Smooth muscle cell (in vitro differentiated cells): Measurements from ENCODE around the gene CFAP58. TPM values are rescaled to one million over a fixed set of nuclear protein-coding genes. Genes with fewer than 3 reads are reported as not detected.

ENCODE experiments used
- DNase-seq: peaks from one replicate; lab custom pipeline; 2025; ENCODE audit not compliant: unreplicated experiment; lab: John Stamatoyannopoulos, UW
- H2AFZ ChIP-seq: fragments of 200-600 bp; sonication (generic); 2 replicates; pipeline ENCODE4 v1.6.0; 2016; ENCODE audit warnings: antibody characterized with exemption, low read depth, mild to moderate bottlenecking
- H3F3A ChIP-seq: fragments of 200-600 bp; sonication (generic); 2 replicates; pipeline ENCODE4 v1.6.0; 2017; ENCODE audit warnings: antibody characterized with exemption, low read depth
- H3K27ac ChIP-seq: fragments of 200-600 bp; sonication (generic); 2 replicates; pipeline ENCODE4 v1.5.1; 2016; ENCODE audit warnings: low read depth, mild to moderate bottlenecking
- H3K27me3 ChIP-seq: fragments of 200-600 bp; sonication (generic); 2 replicates; pipeline ENCODE4 v1.6.1; 2016; ENCODE audit warnings: low read depth, mild to moderate bottlenecking
- H3K36me3 ChIP-seq: fragments of 200-600 bp; sonication (generic); 2 replicates; pipeline ENCODE4 v1.5.1; 2016; ENCODE audit warnings: low read depth
- H3K4me1 ChIP-seq: fragments of 200-600 bp; sonication (generic); 2 replicates; pipeline ENCODE4 v1.5.1; 2016; ENCODE audit warnings: low read depth
- H3K4me2 ChIP-seq: fragments of 200-600 bp; sonication (generic); 2 replicates; pipeline ENCODE4 v1.6.0; 2016; ENCODE audit warnings: mild to moderate bottlenecking
- H3K4me3 ChIP-seq: fragments of 200-600 bp; sonication (generic); 2 replicates; pipeline ENCODE4 v1.5.1; 2016; ENCODE audit warnings: mild to moderate bottlenecking
- H3K79me2 ChIP-seq: fragments of 200-600 bp; sonication (generic); 2 replicates; pipeline ENCODE4 v1.6.0; 2016; ENCODE audit warnings: low read depth, mild to moderate bottlenecking
- H3K9ac ChIP-seq: fragments of 200-600 bp; sonication (generic); 2 replicates; pipeline ENCODE4 v1.6.0; 2016; ENCODE audit warnings: low read depth
- H3K9me3 ChIP-seq: fragments of 200-600 bp; sonication (generic); replicated peaks from 2 replicates; pipeline ENCODE4 v1.5.1; 2016; ENCODE audit warnings: low read depth
- H4K20me1 ChIP-seq: fragments of 200-600 bp; sonication (generic); 2 replicates; pipeline ENCODE4 v1.6.0; 2016; ENCODE audit warnings: low read depth
- CTCF ChIP-seq: fragments of 200-600 bp; sonication (generic); IDR thresholded peaks from 2 replicates; pipeline ENCODE4 v1.5.1; 2017; ENCODE audit warnings: borderline replicate concordance, mild to moderate bottlenecking, antibody characterized with exemption; ENCODE audit not compliant: insufficient read depth, poor library complexity, severe bottlenecking
- WGBS: methylation state at CpG from one replicate; pipeline ENCODE4 v1.1.7; 2016; ENCODE audit warnings: low lambda C conversion rate; 5-methylcytosine and 5-hydroxymethylcytosine counted together
- polyA plus RNA-seq: library from polyadenylated mRNA; unstranded; fragments of >200 nt; fragmentation: Nextera tagmentation; extraction: Ambion mirVana; gene quantifications from 2 replicates; pipeline ENCODE4 v1.2.1, GENCODE V29; 2016
- total RNA-seq: library from RNA; depleted of rRNA; stranded (reverse); fragments of >200 nt; gene quantifications from 2 replicates; pipeline ENCODE4 v1.2.3, GENCODE V29; 2014

CFAP58 gene
- total and polyA plus RNA-seq, 2 experiments from 2014 or later, result 0.39 to 0.54 TPM

- H3K4me3 ChIP-seq, result no peak overlapping the region
- no peak overlapping the region for H3K9ac ChIP-seq
- no peaks in the 10 kb centered on the region for H3K36me3 ChIP-seq
- peaks cover 35% of the 10 kb centered on the region for H3F3A ChIP-seq
- H3K27me3 ChIP-seq, result no peaks in the 10 kb centered on the region
- no peak overlapping the region for H2AFZ ChIP-seq
- H3K4me2 ChIP-seq, result no peak overlapping the region
- H4K20me1 ChIP-seq, result peaks cover 83% of the 10 kb centered on the region
- no peaks in the 10 kb centered on the region for H3K9me3 ChIP-seq
- H3K4me1 ChIP-seq, result peaks cover 68% of the 10 kb centered on the region
- WGBS, result 85% methylated on average over 14 of the region's 15 CpGs
- no peak for DNase-seq
- peaks cover 65% of the 10 kb centered on the region for H3K79me2 ChIP-seq
- no peak for TF ChIP-seq CTCF
- H3K27ac ChIP-seq, result peak overlapping the region; percentile 27
These were observed 19.8 kb upstream of the CFAP58 start for GRCh38 chr10:104333728-104334373.

GRCh38 chr10:104334561-104334960 lies 19.1 kb upstream of the CFAP58 start:
- no peak for DNase-seq
- Histone ChIP-seq H3K27ac (peak overlapping the region; percentile 9), H3K4me2 (peak overlapping the region; percentile 97), H3K4me1 (peaks cover 67% of the 10 kb centered on the region), H3K36me3 (no peaks in the 10 kb centered on the region), H3K4me3 (no peak overlapping the region), H3K9ac (no peak overlapping the region), H3K27me3 (no peaks in the 10 kb centered on the region), H3K79me2 (peaks cover 65% of the 10 kb centered on the region), H3F3A (peaks cover 36% of the 10 kb centered on the region), H4K20me1 (peaks cover 81% of the 10 kb centered on the region), H3K9me3 (no peaks in the 10 kb centered on the region), H2AFZ (no peak overlapping the region)
- WGBS, result 95% methylated on average over 6 of the region's 6 CpGs
- no peak for TF ChIP-seq CTCF

- H3K36me3 ChIP-seq, result no peaks in the 10 kb centered on the region
- 86% methylated on average over 13 of the region's 13 CpGs for WGBS
- H3F3A ChIP-seq, result peaks cover 35% of the 10 kb centered on the region
- no peak overlapping the region for H3K4me3 ChIP-seq
- H4K20me1 ChIP-seq, result peaks cover 75% of the 10 kb centered on the region
- no peaks in the 10 kb centered on the region for H3K27me3 ChIP-seq
- H3K27ac ChIP-seq, result peak overlapping the region; percentile 9
- no peak for TF ChIP-seq CTCF
- DNase-seq, result no peak
- no peaks in the 10 kb centered on the region for H3K9me3 ChIP-seq
- peaks cover 64% of the 10 kb centered on the region for H3K4me1 ChIP-seq
- no peak overlapping the region for H3K9ac ChIP-seq
- no peak overlapping the region for H2AFZ ChIP-seq
- peak overlapping the region; percentile 97 for H3K4me2 ChIP-seq
- peaks cover 65% of the 10 kb centered on the region for H3K79me2 ChIP-seq
These were observed 18.5 kb upstream of the CFAP58 start for GRCh38 chr10:104334965-104335650.
